Breast epithelium (tissue), 4 donors: ENCODE results near the gene COG1. TPM values are rescaled to one million over a fixed set of nuclear protein-coding genes. Genes with fewer than 3 reads are reported as not detected.

Source experiments
- DNase-seq, 2 donors: peaks; one replicate each; pipeline ENCODE4 v3.0.0-alpha.2; 2019; ENCODE audit warnings: low spot score in 2 of 2
- H3K27ac ChIP-seq, 2 donors: fragments of 200-600 bp; sonication (generic) in 1 of 2; one replicate each; pipeline ENCODE4 v1.5.1; 2016 to 2019; ENCODE audit warnings: mild to moderate bottlenecking in 1 of 2
- H3K27me3 ChIP-seq, 2 donors: fragments of 200-600 bp; sonication (generic) in 1 of 2; one replicate each; pipeline versions ENCODE4 v1.5.1 to v1.6.0; 2017 to 2019; ENCODE audit warnings: control low read depth in 1 of 2, mild to moderate bottlenecking in 1 of 2
- H3K36me3 ChIP-seq: fragments of 200-600 bp; one replicate; pipeline ENCODE4 v1.5.1; 2019
- H3K4me1 ChIP-seq, 2 donors: fragments of 200-600 bp; sonication (generic); one replicate each; pipeline ENCODE4 v1.5.1; 2016 to 2019; ENCODE audit warnings: control low read depth in 1 of 2
- H3K4me3 ChIP-seq, 3 donors: fragments of 200-600 bp; sonication (generic); 1 replicate in 2 of 3; 2 replicates in 1 of 3; pipeline ENCODE4 v1.5.1; 2016 to 2019; ENCODE audit warnings: mild to moderate bottlenecking in 3 of 3, moderate library complexity in 2 of 3
- H3K9me3 ChIP-seq, 2 donors: fragments of 200-600 bp; sonication (generic) in 1 of 2; one replicate each; pipeline ENCODE4 v1.5.1; 2016 to 2019; ENCODE audit warnings: control low read depth in 1 of 2
- CTCF ChIP-seq, 3 donors: fragments of 450-650 bp; IDR thresholded peaks; one replicate each; pipeline ENCODE4 v1.5.1; 2016 to 2017; ENCODE audit warnings: antibody characterized with exemption in 3 of 3, mild to moderate bottlenecking in 3 of 3, moderate library complexity in 3 of 3
- POLR2A ChIP-seq: fragments of 450-650 bp; IDR thresholded peaks from one replicate; pipeline ENCODE4 v1.6.1; 2016; ENCODE audit warnings: antibody characterized with exemption, mild to moderate bottlenecking, moderate library complexity
- POLR2AphosphoS5 ChIP-seq, 3 donors: sonication (generic); formaldehyde crosslinking; IDR thresholded peaks; one replicate each; pipeline ENCODE4 v1.6.1; 2017; ENCODE audit warnings: antibody characterized with exemption in 3 of 3
- intact Hi-C: fragments of 100-400 bp; cut with DNase I; formaldehyde crosslinking; loops from one replicate; pipeline ENCODE4 v1.15.1; 2023; ENCODE audit warnings: low total_unique reads
- total RNA-seq, 3 donors: library from RNA; depleted of rRNA; stranded (reverse); fragments of >200 nt; gene quantifications; one replicate each; pipeline ENCODE4 v1.1.0, GENCODE V29; 2016

COG1 gene
- total RNA-seq, 3 donors from 2014 or later = 22.9 to 40.3 (median 36.1) TPM

GRCh38 chr17:73157521-73157890 lies 35.3 kb upstream of the COG1 start:
- Histone ChIP-seq H3K27me3 (peaks cover 0 to 6% of the 10 kb centered on the region in 2 donors), H3K4me1 (no peaks in the 10 kb centered on the region), H3K36me3 (no peaks in the 10 kb centered on the region), H3K27ac (no peak overlapping the region), H3K9me3 (no peaks in the 10 kb centered on the region), H3K4me3 (no peak overlapping the region)
- intact Hi-C loops = no loop called here
- no peak for DNase-seq
- TF ChIP-seq POLR2AphosphoS5 (IDR thresholded peaks at IDR 0.05) = no peak
- TF ChIP-seq POLR2A = no peak
- no peak for TF ChIP-seq CTCF (IDR thresholded peaks at IDR 0.05)

GRCh38 chr17:73158133-73158532 lies 34.7 kb upstream of the COG1 start:
- Histone ChIP-seq H3K27ac (no peak overlapping the region), H3K4me1 (no peaks in the 10 kb centered on the region), H3K9me3 (no peaks in the 10 kb centered on the region), H3K36me3 (no peaks in the 10 kb centered on the region), H3K27me3 (peaks cover 0 to 12% of the 10 kb centered on the region in 2 donors), H3K4me3 (no peak overlapping the region)
- TF ChIP-seq POLR2A = no peak
- TF ChIP-seq POLR2AphosphoS5 (IDR thresholded peaks at IDR 0.05) = no peak
- TF ChIP-seq CTCF (IDR thresholded peaks at IDR 0.05) = no peak
- intact Hi-C loops = no loop called here
- no peak for DNase-seq

DNA sequence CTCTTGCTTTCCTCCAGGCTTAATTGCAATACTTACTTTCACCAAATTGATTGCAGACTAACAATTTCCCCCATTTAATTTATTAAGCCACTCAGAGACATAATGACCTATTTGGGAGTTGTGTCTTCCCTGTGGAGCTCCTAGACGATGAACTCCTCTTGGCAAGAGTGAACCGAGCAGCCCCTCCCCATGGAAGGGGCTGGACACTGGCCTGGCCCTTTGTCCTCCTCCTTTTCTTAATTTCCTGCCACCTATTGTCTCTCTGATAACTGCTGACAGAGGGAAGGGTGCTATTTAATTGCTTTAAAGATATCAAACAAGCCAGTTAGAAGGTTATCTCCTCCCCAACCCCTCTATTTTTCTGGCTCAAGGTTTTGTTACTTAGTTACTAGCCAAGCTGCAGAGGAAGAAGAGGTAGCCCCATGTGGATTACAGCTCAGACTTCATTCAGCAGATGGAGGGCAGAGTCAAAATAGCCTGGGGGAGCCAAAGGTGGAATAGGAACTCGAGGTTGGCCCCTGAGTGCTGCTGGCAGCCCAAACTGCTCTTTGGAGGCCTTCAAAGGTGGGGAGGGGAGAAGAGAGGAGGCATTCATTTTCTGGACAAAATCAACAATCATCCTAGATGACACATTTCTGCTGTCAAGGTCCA lies 31.8 kb upstream of the COG1 start:
- Histone ChIP-seq H3K9me3 (no peaks in the 10 kb centered on the region), H3K36me3 (no peaks in the 10 kb centered on the region), H3K27me3 (peaks cover 0 to 40% of the 10 kb centered on the region in 2 donors), H3K4me1 (peaks cover 2 to 16% of the 10 kb centered on the region in 2 donors), H3K27ac (no peak overlapping the region), H3K4me3 (no peak overlapping the region)
- TF ChIP-seq POLR2AphosphoS5 (IDR thresholded peaks at IDR 0.05) = no peak
- no peak for TF ChIP-seq CTCF (IDR thresholded peaks at IDR 0.05)
- no peak for TF ChIP-seq POLR2A
- intact Hi-C loops = no loop called here
- no peak for DNase-seq

GRCh38 chr17:73163043-73163442 lies 29.8 kb upstream of the COG1 start:
- Histone ChIP-seq H3K4me1 (peaks cover 2 to 20% of the 10 kb centered on the region in 2 donors), H3K4me3 (no peak overlapping the region), H3K27ac (no peak overlapping the region), H3K27me3 (peaks cover 0 to 50% of the 10 kb centered on the region in 2 donors), H3K36me3 (no peaks in the 10 kb centered on the region), H3K9me3 (no peaks in the 10 kb centered on the region)
- no peak for TF ChIP-seq CTCF (IDR thresholded peaks at IDR 0.05)
- TF ChIP-seq POLR2A = no peak
- TF ChIP-seq POLR2AphosphoS5 (IDR thresholded peaks at IDR 0.05) = no peak
- intact Hi-C loops = no loop called here
- no peak for DNase-seq

DNA sequence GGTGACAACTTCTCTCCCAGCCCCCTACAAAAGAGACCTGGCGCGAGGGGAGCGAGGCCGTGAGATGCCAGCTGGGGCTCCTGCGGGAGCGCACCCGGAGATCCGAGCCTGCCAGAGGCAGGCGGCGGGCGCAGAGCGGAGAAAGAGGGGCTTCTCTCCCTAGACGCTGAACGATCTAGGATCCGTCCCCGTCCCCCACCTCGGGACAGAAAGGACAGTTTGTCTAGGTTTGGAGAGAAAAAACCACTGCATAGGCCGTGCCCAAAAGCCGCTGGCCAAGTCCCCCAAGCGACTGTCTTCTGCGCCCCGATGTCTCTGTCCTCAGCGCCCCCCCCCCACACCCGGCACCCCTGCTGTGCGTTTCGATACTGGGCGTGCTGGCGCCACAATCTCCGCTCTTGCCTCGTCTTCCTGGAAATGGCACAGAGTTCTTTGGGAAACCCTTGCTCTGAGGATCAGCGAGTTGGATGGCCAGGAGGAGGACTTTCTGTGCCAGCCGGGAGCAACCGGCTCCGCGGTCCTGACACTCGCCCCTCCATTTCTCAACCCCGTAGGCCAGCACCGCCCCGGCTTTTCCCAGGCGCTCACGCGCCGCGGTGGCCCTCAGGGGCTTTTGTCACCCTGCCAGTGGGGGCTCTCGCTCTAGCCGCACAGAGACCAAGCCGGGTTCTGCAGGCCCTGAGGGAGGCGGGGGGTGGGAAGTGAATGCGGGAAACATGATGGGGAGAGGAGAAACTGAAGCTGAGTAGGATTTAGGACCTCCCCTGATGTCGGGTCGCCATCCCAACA lies 27.0 kb upstream of the COG1 start:
- no peaks in the 10 kb centered on the region for H3K9me3 ChIP-seq
- H3K36me3 ChIP-seq = no peaks in the 10 kb centered on the region
- peak overlapping the region; percentile 46 to 63 (median 52) for H3K4me3 ChIP-seq
- peaks cover 0 to 47% of the 10 kb centered on the region in 2 donors for H3K27me3 ChIP-seq
- peaks cover 2 to 20% of the 10 kb centered on the region in 2 donors for H3K4me1 ChIP-seq
- intact Hi-C loops = no loop called here
- peak overlapping the region in 1 of 2 donors; percentile 26 for H3K27ac ChIP-seq
- no peak for DNase-seq
- TF ChIP-seq CTCF (IDR thresholded peaks at IDR 0.05) = no peak
- TF ChIP-seq POLR2A = no peak
- no peak for TF ChIP-seq POLR2AphosphoS5 (IDR thresholded peaks at IDR 0.05)
